IMR-90 (cell line): ENCODE results near the gene ANKDD1B. TPM values are rescaled to one million over a fixed set of nuclear protein-coding genes. Genes with fewer than 3 reads are reported as not detected.

Experiments used
- ATAC-seq: fragments of 200-7000 bp; cut with Tn5 transposase; 2 replicates; pipeline ENCODE4 v1.9.1; 2020; ENCODE audit warnings: low read depth, mild to moderate bottlenecking, moderate library complexity
- BruUV-seq: library from RNA; stranded (reverse); fragments of 400-500 nt; replicated peaks from 2 replicates; lab custom pipeline; 2021; lab: Mats Ljungman, UMichigan
- CTCF ChIA-PET: fragments of 300-600 bp; formaldehyde crosslinking; extraction: SDS; loops from one replicate; lab custom pipeline; 2021; ENCODE audit warnings: antibody characterized with exemption; lab: Yijun Ruan, JAX
- POLR2A ChIA-PET: fragments of 300-600 bp; sonication (Branson Sonifier 250); formaldehyde crosslinking; loops from one replicate; lab custom pipeline; 2022; ENCODE audit warnings: antibody characterized with exemption; ENCODE audit not compliant: unreplicated experiment; lab: Charles Lee
- DNase-seq: peaks from one replicate; pipeline ENCODE4 v3.0.0; 2013
- H2AFZ ChIP-seq: replicated peaks from 2 replicates; pipeline ENCODE3; 2013; ENCODE audit warnings: low read length, mild to moderate bottlenecking; ENCODE audit not compliant: poor library complexity
- H2AK5ac ChIP-seq: 2 replicates; pipeline ENCODE4 v1.6.1; 2013; ENCODE audit warnings: low read depth, low read length, inconsistent platforms
- H2AK9ac ChIP-seq: replicated peaks from 2 replicates; pipeline ENCODE3; 2013; ENCODE audit warnings: mild to moderate bottlenecking, low read depth, low read length, moderate library complexity; ENCODE audit not compliant: poor library complexity
- H2BK120ac ChIP-seq: 2 replicates; pipeline ENCODE4 v1.6.1; 2013; ENCODE audit warnings: low read depth, low read length, inconsistent platforms
- H2BK15ac ChIP-seq: 3 replicates; pipeline ENCODE4 v1.6.1; 2013; ENCODE audit warnings: low read depth, low read length, inconsistent platforms
- H2BK20ac ChIP-seq: 2 replicates; pipeline ENCODE4 v1.6.1; 2013; ENCODE audit warnings: low read depth, mild to moderate bottlenecking, inconsistent platforms, low read length, moderate library complexity
- H2BK5ac ChIP-seq: 2 replicates; pipeline ENCODE4 v1.6.1; 2013; ENCODE audit warnings: mild to moderate bottlenecking, low read depth, low read length, inconsistent platforms; ENCODE audit not compliant: poor library complexity, severe bottlenecking
- H3K14ac ChIP-seq: replicated peaks from 2 replicates; pipeline ENCODE4 v1.6.1; 2013; ENCODE audit warnings: low read depth, low read length, inconsistent platforms
- H3K18ac ChIP-seq: 2 replicates; pipeline ENCODE4 v1.6.1; 2013; ENCODE audit warnings: low read depth, low read length, control low read depth
- H3K23ac ChIP-seq: 2 replicates; pipeline ENCODE4 v1.6.1; 2013; ENCODE audit warnings: low read depth, low read length, inconsistent platforms
- H3K27ac ChIP-seq: 2 replicates; pipeline ENCODE4 v1.5.1; 2013; ENCODE audit warnings: mild to moderate bottlenecking, control low read depth, low read length; ENCODE audit not compliant: insufficient read depth
- H3K27me3 ChIP-seq: 2 replicates; pipeline ENCODE4 v1.6.1; 2013; ENCODE audit warnings: low read length; ENCODE audit not compliant: control insufficient read depth, insufficient read depth
- H3K36me3 ChIP-seq: 2 replicates; pipeline ENCODE4 v1.6.1; 2013; ENCODE audit warnings: low read length, mixed read lengths; ENCODE audit not compliant: control insufficient read depth, insufficient read depth
- H3K4ac ChIP-seq: 2 replicates; pipeline ENCODE4 v1.6.1; 2013; ENCODE audit warnings: low read depth, low read length, inconsistent platforms
- H3K4me1 ChIP-seq: 2 replicates; pipeline ENCODE4 v1.6.1; 2013; ENCODE audit warnings: low read length, mixed read lengths; ENCODE audit not compliant: control insufficient read depth, insufficient read depth
- H3K4me2 ChIP-seq: 2 replicates; pipeline ENCODE4 v1.6.1; 2013; ENCODE audit warnings: low read depth, mild to moderate bottlenecking, control low read depth, low read length, moderate library complexity
- H3K4me3 ChIP-seq: 2 replicates; pipeline ENCODE4 v1.5.1; 2013; ENCODE audit warnings: low read depth, mild to moderate bottlenecking, control low read depth, low read length, moderate library complexity; ENCODE audit not compliant: insufficient read depth
- H3K56ac ChIP-seq: 2 replicates; pipeline ENCODE4 v1.6.1; 2013; ENCODE audit warnings: low read length, inconsistent platforms; ENCODE audit not compliant: insufficient read depth; ENCODE audit errors: extremely low read depth
- H3K79me1 ChIP-seq, 2 experiments: 2 replicates each; pipeline ENCODE4 v1.6.1; 2013; ENCODE audit warnings: low read length in 2 of 2, inconsistent platforms in 1 of 2, low read depth in 1 of 2
- H3K9ac ChIP-seq: 2 replicates; pipeline ENCODE4 v1.6.1; 2013; ENCODE audit warnings: low read depth, low read length, control low read depth
- H3K9me1 ChIP-seq: 2 replicates; pipeline ENCODE4 v1.6.1; 2013; ENCODE audit warnings: low read length, inconsistent platforms; ENCODE audit not compliant: insufficient read depth
- H3K9me3 ChIP-seq: 2 replicates; pipeline ENCODE4 v1.6.1; 2013; ENCODE audit warnings: low read length; ENCODE audit not compliant: control insufficient read depth, insufficient read depth
- H4K20me1 ChIP-seq: 2 replicates; pipeline ENCODE4 v1.6.1; 2013; ENCODE audit warnings: low read length, inconsistent platforms; ENCODE audit not compliant: insufficient read depth
- H4K5ac ChIP-seq: 2 replicates; pipeline ENCODE4 v1.6.1; 2013; ENCODE audit warnings: mild to moderate bottlenecking, low read depth, low read length, control low read depth
- H4K8ac ChIP-seq, 2 experiments: 2 replicates each; pipeline ENCODE4 v1.6.1; 2013; ENCODE audit warnings: low read depth in 2 of 2, low read length in 2 of 2, control low read depth in 1 of 2, inconsistent platforms in 1 of 2
- H4K91ac ChIP-seq: 2 replicates; pipeline ENCODE4 v1.6.1; 2013; ENCODE audit warnings: low read depth, low read length, inconsistent platforms; ENCODE audit not compliant: insufficient read depth
- POLR2A ChIP-seq: IDR thresholded peaks from 2 replicates; pipeline ENCODE4 v1.6.1; 2012; ENCODE audit warnings: mild to moderate bottlenecking, low read depth, low read length
- WGBS, 2 experiments: methylation state at CpG; one replicate each; pipeline versions ENCODE4 v1.1.5 to v1.1.7; 2013; ENCODE audit warnings: missing lambda C conversion rate in 2 of 2; ENCODE audit not compliant: insufficient read length in 1 of 2; ENCODE audit errors: extremely low coverage in 2 of 2; 5-methylcytosine and 5-hydroxymethylcytosine counted together
- dilution Hi-C: fragments of 300-500 bp; cut with HindIII; formaldehyde crosslinking; loops from one replicate; pipeline ENCODE4 v1.14.3; 2018; ENCODE audit warnings: low sequenced_read_pairs; ENCODE audit not compliant: unreplicated experiment
- in situ Hi-C: fragments of 300-500 bp; cut with MboI; formaldehyde crosslinking; loops from 3 replicates; pipeline ENCODE4 v1.14.3; 2019; ENCODE audit warnings: low sequenced_read_pairs, inconsistent platforms, mixed read lengths
- intact Hi-C: fragments of 100-400 bp; cut with micrococcal nuclease; formaldehyde crosslinking; loops from 2 replicates; pipeline ENCODE4 v1.10.0; 2022
- polyA plus RNA-seq, 3 experiments: library from polyadenylated mRNA; depleted of rRNA; stranded (reverse); fragments of >200 nt; gene quantifications; 2 replicates each; pipeline ENCODE4 v1.2.3, GENCODE V29; 2012; ENCODE audit warnings: low replicate concordance in 1 of 3
- total RNA-seq: library from RNA; depleted of rRNA; stranded (reverse); fragments of >200 nt; gene quantifications from 2 replicates; pipeline ENCODE4 v1.2.3, GENCODE V29; 2012
- TF ChIP-seq, protein P1 (sequence below): conservative IDR thresholded peaks from 2 replicates; pipeline ENCODE4 v1.5.1; 2012; ENCODE audit warnings: mild to moderate bottlenecking, low read depth, low read length, improper control_type of control experiment

ANKDD1B gene
- total and polyA plus RNA-seq, 2 of the 4 experiments (the other 2 are of a cell fraction), result 0.24 TPM; not detected in 1

DNA sequence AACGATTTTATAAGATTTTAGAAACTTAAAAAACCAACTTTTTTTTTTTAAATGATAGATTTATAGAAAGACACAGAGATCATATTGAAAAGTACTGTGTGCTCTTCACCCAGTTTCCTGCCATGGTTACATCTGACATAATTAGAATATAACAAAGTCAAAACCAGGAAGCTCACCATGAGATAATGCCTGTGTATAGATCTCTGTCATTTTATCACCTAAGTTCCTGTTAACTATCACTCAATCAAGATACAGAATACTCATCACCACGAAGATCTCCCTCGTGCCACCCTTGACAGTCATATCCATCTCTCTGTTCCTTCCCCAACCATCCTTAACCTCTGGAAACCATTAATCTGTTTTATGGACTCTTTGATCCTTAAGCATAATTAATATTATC, 66.9 kb downstream of the ANKDD1B start:
- Histone ChIP-seq H2AK9ac (no peak overlapping the region), H3K14ac (no peak overlapping the region), H3K4me1 (peaks cover 3% of the 10 kb centered on the region), H4K5ac (no peak overlapping the region), H4K8ac (no peak overlapping the region), H3K36me3 (peaks cover 1% of the 10 kb centered on the region; the same call in 1 of the 2 replicates), H4K20me1 (no peaks in the 10 kb centered on the region; the same call in 1 of the 2 replicates), H3K18ac (no peak overlapping the region), H3K27ac (no peak overlapping the region), H3K56ac (no peak overlapping the region), H3K4me3 (no peak overlapping the region), H3K9me1 (no peaks in the 10 kb centered on the region), H2BK120ac (no peak overlapping the region), H4K91ac (no peak overlapping the region), H2BK20ac (no peak overlapping the region), H3K23ac (no peak overlapping the region), H2AFZ (no peak overlapping the region), H3K9ac (no peak overlapping the region), H2AK5ac (no peak overlapping the region), H3K27me3 (no peaks in the 10 kb centered on the region), H3K4ac (no peak overlapping the region), H3K4me2 (no peak overlapping the region), H3K9me3 (no peaks in the 10 kb centered on the region), H2BK15ac (no peak overlapping the region), H2BK5ac (no peak overlapping the region), H3K79me1 (no peaks in the 10 kb centered on the region)
- DNase-seq (no peak), ATAC-seq (no peak)
- WGBS, 2 experiments, result 62% methylated on average over 2 of the region's 3 CpGs; no CpG with 5 or more reads in 1 of the 2 experiments
- CTCF ChIA-PET, result no interaction called here
- dilution Hi-C loops, result no loop called here
- no TSS peak for BruUV-seq
- intact Hi-C loops, result loop anchor here (2.0 kb wide), 1 partner anchor 91 kb away; no protein-coding TSS in a partner anchor
- POLR2A ChIA-PET, result no interaction called here
- in situ Hi-C loops, result loop anchor here (25.0 kb wide), 1 partner anchor 291 kb away; no protein-coding TSS in a partner anchor
- TF ChIP-seq POLR2A, result no peak
- TF ChIP-seq, protein P1, sequence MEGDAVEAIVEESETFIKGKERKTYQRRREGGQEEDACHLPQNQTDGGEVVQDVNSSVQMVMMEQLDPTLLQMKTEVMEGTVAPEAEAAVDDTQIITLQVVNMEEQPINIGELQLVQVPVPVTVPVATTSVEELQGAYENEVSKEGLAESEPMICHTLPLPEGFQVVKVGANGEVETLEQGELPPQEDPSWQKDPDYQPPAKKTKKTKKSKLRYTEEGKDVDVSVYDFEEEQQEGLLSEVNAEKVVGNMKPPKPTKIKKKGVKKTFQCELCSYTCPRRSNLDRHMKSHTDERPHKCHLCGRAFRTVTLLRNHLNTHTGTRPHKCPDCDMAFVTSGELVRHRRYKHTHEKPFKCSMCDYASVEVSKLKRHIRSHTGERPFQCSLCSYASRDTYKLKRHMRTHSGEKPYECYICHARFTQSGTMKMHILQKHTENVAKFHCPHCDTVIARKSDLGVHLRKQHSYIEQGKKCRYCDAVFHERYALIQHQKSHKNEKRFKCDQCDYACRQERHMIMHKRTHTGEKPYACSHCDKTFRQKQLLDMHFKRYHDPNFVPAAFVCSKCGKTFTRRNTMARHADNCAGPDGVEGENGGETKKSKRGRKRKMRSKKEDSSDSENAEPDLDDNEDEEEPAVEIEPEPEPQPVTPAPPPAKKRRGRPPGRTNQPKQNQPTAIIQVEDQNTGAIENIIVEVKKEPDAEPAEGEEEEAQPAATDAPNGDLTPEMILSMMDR, result no peak
